ENCODE data around the gene PINLYP.

DNA sequence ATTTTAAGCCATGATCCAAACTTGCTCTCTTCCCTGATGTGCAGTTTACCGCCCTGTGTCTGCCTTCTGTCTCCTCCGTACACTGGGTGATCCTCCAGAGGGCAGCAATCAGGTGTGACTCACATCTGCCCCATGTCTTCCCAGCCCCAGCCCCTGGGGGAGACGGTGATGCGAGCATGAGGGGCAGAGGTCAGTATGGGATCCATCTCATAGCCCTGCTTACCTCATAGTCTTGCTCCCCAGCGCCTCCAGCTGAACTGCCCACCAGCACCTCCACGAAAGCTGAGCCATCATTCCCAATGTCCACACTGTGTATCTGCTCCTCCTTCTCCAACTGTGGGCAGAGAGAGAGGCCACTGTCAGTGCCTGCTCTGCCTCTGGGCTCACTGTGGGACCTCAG, 14.9 kb upstream of the PINLYP start:
- no peak for TF ChIP-seq POLR2A (IDR thresholded peaks at IDR 0.05)
- TF ChIP-seq, protein P1, sequence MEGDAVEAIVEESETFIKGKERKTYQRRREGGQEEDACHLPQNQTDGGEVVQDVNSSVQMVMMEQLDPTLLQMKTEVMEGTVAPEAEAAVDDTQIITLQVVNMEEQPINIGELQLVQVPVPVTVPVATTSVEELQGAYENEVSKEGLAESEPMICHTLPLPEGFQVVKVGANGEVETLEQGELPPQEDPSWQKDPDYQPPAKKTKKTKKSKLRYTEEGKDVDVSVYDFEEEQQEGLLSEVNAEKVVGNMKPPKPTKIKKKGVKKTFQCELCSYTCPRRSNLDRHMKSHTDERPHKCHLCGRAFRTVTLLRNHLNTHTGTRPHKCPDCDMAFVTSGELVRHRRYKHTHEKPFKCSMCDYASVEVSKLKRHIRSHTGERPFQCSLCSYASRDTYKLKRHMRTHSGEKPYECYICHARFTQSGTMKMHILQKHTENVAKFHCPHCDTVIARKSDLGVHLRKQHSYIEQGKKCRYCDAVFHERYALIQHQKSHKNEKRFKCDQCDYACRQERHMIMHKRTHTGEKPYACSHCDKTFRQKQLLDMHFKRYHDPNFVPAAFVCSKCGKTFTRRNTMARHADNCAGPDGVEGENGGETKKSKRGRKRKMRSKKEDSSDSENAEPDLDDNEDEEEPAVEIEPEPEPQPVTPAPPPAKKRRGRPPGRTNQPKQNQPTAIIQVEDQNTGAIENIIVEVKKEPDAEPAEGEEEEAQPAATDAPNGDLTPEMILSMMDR (IDR thresholded peaks at IDR 0.05): no peak

Measured in right lobe of liver (tissue), 4 donors.